Stimulated activated CD8-positive, alpha-beta memory T cell treated with anti-CD3 and anti-CD28 coated beads, Interleukin-12 subunit alpha, Interleukin-12 subunit beta, amount 100 ng/mL, for 1 hour (primary cell): ENCODE measurements around the gene DMRT3.

Experiments
- DNase-seq: peaks from one replicate; pipeline ENCODE4 v3.0.0-alpha.2; 2020; ENCODE audit warnings: low read depth

DMRT3 gene, protein sequence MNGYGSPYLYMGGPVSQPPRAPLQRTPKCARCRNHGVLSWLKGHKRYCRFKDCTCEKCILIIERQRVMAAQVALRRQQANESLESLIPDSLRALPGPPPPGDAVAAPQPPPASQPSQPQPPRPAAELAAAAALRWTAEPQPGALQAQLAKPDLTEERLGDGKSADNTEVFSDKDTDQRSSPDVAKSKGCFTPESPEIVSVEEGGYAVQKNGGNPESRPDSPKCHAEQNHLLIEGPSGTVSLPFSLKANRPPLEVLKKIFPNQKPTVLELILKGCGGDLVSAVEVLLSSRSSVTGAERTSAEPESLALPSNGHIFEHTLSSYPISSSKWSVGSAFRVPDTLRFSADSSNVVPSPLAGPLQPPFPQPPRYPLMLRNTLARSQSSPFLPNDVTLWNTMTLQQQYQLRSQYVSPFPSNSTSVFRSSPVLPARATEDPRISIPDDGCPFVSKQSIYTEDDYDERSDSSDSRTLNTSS

DNA sequence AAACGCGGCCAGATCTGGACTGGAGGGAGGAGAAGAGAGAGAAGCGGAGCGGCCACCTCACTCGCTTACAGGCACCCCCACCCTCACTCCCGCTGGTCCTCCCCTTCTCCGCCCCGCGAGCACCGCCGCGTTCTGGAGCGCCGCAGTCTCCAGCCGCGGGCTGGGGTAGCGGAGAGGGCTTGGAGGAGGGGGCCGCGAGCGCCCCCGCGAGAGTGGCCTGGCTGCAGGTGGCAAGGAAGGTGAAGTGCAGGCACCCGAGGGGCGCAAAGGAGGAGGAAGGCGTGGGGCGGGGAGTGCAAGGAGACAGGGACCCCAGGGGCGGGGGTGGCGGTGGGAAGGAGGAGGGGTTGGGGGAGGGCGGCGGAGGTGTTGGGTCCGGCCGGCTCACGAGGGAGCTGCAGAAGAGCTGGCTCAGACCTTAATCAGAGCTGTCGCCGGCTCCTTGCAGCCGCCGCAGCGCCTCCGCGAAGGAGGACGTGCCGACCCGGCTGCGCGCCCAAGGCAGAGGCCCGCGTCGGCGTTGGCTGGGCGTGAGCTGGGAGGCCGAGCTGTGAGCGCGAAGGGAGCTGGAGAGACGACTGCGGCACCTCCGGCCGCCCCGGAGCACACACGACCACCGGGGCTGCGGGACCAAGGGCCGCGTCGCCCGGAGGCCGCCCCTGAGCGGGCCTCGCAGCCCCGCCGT, at the start of gene DMRT3:
Gene DMRT3, plus strand, starts transcription at position 398 of the 685 bp plus-strand sequence. CDS start 347 bp downstream, outside the sequence.
- no peak for DNase-seq

DNA sequence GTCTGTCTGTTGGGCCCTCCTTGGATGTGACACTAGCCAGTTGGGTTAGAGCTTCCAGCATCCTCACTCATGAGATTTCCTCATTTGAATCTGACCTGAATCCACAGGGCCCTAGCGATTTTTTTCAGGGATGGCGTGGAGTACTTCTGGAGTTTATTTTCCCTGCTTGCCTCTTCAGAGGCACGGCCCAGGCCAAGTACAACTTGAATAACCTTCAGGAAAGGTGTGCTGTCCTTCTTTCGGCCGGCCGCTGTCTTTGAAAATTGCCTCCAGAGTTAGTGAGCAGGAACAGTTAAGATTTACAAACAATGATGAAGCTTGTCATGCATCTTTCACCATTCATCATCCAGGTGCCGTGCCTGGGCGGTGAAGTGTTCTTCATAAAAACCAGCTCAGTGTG, 49.5 kb upstream of the DMRT3 start:
- DNase-seq: no peak

DNA sequence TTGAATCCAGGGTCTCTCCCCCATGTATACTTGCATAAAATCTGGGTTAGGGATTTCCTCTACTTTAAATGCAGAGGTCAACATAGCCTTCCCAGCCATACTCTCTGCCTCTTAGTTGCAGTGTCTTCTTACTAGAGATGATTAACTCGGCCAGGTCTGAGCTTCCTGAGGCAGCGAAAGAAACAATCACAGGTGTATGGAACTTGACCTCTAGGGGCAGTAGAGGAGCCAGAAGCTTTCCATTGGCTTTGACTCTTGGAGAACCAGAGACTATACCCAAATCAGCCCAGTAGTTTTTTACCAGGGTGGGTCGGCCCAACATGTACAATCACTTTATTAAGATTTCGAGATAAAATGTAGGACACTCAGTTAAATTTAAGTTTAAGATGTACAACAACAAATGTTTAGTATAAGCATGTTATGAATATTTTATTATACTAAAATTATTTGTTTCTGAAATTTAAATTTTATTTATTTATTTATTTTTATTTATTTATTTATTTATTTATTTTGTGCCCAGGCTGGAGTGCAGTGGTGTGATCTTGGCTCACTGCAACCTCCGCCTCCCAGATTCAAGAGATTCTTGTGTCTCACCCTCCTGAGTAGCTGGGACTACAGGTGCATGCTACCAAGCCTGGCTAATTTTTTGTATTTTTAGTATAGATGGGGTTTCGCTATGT, 48.0 kb upstream of the DMRT3 start:
- DNase-seq: no peak

DNA sequence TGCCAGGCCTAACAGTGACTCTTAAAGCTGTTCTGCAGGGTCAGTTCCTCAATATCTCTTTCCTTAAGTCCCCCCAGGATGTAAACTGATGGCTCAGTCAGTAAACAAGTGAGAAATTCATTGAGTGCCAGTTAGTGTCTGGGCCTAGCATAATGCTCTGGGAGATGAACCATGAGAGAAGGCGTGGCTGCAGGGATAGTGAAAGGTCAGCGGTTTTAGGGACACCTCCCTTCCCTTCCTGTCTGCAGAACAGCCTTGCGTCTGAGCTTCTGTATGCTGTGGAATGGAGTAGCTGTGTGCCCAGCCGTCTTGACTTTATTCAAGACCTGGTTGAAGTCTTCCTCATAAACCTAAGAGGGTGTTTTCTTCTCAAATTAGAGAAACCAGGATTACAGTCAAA, 46.7 kb upstream of the DMRT3 start:
- DNase-seq: no peak

DNA sequence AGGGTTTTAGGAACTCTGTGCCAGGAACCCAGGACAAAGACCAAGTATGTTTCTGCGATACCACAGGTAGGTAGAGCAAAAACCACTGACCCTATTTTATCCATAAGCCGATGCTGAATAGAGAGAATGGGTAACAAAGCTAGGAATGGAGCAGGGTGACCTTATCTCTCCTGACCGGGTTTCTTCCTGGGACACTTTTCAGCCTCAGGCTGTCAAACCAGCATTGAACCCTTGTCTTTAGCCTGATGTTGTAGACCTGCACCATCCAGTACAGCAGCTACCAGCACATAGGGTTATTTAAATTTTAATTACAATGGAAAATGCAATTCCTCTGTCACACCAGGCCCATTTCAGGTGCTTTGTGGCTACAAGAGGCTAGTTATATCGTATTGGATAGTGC, 43.1 kb upstream of the DMRT3 start:
- no peak for DNase-seq

DNA sequence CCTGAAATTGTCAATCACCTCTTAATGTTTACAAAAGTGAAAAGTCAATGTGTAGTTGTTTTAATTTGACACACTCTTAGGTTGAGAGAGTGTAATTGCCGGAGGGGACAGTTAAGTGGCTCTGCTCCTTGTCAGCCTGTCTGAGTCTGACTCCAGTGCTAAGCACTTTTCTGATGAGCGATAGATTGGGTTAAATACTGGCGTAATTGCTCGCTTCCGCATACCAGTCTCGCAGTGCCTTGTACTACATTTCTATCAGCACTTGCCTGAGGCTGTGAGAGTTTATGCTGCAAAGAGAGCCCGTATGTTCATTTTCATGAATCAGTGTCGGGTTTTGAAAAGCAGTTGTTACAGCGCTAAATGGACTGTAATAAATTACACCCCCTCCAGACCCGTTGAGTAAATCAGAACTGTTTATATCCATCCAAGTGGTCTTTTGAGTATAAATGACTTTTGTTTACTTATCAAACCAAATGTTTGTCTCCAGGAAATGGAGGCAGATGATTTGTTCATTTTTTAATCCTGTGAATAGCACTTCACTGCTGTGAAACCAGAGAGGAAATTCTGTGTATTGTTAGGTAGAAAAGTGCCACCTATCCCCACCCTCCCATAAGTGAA, 41.0 kb upstream of the DMRT3 start:
- DNase-seq: no peak

DNA sequence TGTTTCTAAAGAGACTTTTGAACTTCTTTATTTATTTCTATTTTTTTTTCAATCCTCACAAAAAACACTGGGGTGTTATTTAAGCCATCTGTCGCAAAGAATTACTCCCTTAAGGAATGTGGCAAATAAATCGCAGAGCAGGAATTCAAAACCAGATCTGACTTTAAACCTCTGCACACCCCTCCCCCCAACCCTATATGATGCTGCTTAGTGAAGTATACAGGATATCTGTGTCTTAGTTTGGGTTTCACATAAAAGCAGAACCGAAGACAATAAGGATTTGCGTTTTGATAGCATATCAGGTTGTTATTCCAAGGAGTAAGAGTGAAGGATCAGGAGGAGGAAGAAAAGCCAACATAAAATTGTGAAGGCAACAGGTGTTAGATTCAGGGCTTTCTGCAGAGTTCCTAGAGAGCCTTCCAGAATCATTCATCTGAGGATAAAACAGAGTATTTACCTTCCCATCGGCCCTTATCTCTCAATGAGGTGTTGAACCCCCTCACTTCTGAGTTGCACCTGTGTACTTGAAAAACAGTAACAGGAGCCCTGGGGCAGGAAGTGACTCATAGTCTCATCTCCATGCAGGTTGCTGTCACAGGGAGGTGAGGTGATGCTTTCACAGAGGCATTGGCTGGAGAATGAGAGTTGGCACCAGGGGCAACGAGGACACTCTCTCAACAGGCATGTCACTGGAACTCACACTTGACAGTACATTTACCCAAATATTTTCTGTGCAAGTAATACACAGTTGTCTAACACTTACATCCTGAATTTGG, 33.5 kb upstream of the DMRT3 start:
- no peak for DNase-seq

DNA sequence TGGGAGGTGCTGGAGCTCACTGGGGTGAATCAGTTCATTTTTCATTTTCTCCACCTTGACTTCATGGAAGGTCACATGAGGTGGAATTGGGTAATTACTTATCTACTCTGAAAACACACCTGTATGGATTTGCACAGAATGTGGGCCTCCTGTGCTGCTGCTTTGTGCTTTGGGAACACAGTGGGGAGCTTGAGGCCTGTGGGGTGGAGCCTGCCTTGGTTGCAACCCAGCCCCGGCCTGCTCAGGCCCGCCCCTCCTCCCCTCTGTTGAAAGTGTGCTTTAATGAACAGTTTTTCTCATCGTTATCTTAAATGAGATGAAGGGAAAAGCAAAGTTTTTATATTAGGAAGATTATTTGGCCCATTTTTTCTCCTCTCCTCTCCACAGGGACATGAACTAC, 28.5 kb upstream of the DMRT3 start:
- no peak for DNase-seq

DNA sequence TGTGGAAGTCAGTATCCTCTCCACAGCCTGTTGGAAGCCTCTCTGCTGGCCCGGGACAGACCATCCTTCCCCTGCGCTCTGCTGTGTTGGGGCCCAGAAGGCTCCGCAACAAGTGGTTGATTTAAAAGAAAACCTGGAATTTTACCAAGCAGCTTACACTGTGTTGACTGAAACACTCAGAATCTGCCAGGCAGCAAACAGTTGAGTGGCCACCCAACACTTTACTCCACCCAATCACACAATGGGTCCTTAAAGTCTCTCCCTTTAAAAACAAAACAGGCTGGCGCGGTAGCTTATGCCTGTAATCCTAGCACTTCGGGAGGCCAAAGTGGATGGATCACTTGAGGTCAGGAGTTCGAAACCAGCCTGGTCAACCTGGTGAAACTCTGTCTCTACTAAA, 28.0 kb upstream of the DMRT3 start:
- no peak for DNase-seq

DNA sequence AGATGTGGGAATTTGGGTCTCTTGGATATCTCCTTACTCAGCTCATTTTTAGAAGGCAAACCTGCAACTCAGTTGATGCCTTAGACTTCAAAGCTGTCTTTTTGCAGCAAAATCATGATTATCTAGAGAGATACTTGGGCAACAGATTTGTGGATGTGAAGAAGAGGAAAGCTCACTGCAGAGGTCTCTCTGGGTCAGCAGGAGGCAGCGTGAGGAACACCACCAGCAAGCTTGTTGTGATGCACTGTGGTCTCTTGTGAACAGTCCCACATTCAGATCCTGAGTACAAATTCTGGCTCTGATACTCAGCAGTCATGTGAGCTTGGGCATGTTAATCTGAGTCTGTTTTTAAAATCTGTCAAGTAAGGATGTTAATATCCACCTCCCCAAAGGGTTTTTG, 26.3 kb upstream of the DMRT3 start:
- DNase-seq: no peak

DNA sequence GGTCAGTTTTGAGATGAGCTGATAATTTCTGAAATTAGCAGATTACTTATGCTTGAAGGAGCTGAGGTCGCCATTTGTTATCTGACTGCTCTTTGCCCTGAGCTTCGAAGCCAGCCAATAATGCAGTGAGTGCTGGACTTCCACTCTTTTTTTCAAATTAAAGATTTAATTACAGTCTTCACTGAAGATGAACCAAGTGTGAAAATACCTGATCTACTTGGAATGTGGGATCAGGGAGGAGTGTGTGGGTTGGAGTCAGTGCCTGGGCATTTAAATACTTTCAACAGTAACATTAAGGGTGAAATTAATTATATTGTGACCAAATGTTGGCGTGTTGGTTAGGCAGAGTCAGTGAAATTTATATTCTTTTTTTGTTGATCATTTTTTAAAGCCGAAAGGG, 23.9 kb upstream of the DMRT3 start:
- DNase-seq: no peak

DNA sequence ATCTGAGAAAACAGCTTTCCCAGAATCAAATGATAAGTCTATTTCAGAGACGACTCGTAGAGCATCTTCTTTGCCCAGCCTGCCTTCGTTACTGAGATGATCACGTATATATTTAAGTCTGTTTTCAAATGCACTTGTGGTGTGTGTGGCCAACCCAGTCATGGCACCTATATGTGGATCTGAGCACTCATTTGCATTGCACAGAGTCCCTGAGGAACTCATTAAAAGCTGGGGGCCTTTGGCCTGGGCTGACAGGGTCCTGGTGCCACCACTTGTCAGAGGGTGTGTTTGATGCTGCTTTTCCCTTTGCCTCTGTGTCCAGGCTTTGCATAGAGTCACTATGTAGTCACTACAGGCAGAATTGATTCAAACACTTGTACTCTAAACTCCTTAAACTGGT, 17.4 kb upstream of the DMRT3 start:
- no peak for DNase-seq

DNA sequence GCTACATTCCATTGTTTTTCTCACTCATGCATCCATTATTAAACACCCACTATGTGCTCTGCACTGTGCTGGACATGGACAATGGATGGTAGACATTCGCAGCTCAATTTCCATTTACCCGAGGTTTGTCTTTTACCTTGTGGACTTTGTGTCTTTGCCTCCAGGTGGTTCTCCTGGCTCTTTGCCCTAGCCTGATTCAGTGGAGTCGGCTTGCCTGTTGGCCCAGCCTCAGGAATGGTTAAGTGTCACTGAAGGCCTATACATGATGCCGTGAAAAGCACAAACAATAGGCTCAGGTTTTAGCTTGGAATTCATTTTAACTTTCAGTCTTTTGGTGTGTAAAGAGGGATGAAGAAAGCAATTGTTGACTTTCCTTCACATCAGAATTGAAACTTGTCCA, 16.5 kb upstream of the DMRT3 start:
- DNase-seq: no peak

DNA sequence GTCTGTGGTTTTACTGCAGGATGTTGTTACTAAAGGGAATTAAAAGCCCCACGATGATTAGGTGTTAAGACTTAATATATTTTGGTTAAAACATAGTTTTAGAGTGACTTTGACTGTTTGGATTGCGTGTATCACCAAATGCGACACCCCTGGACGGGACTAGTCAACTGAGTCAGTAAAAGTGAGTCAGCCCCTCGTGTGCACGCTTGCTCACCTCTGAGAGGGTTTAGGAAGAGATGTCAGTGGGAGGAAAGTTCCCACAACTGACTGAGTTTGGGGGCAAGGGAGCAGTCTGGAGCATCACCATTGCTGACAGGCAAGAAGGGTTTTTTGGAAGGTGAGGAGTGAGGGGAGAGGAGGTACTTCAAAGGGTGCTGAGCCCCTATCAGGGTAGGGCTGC, 14.4 kb upstream of the DMRT3 start:
- no peak for DNase-seq

DNA sequence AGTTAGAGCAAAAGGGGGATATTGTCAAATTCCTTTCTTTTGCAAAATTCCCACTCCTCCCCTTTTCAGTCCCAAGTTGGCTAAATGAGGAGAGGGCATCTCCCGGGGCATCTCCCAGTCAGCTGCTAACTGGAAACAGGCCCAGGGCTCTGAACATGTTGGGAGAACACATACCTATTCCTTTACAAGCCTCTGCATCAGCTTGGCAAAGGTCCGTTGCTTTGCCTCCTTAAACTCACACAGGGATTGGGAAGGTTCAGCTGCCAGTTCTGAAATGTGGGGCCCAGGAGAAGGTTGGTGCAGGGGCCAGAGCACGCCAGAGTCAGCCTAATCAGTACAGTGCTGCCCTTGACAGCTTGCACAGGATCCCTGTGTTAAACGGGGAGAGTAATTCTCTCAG, 11.0 kb upstream of the DMRT3 start:
- DNase-seq: no peak

DNA sequence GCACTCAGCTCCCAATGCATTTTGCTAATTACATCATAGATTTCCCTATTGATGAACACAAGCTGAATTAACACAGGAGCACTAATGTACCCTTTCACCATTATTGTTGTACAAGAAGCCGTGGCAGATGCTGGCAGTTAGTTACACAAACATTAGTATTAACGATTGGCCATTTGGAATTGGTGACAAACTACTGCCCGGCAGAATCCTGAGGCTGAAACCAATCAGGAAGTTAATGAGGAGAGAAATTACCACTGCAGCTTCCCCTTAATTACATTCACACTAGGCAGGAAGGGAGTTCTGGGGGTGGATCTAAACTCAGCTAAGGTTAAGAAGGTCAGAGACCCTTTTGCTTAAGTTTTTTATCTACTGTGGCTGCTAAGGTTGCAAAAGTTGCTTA, 9.6 kb upstream of the DMRT3 start:
- DNase-seq: no peak

DNA sequence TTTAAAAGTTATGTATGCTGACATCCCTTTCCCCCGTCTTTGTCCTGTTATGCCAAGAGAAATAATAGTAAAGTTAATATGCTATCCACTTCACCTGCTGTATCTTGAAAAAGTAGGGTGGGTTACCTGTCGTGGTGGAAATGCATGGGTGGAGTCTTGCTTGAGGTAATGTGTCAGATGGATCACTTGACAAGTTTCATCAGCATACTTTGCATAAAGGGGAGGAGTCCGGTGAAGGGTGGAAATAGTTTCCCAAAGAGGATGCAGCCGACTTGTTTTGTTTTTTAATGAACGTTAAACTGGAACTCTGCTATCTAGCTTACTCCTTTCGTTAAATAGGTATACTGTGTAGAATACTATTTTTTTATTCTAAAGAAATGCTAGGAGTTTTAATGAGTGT, 9.0 kb upstream of the DMRT3 start:
- no peak for DNase-seq

DNA sequence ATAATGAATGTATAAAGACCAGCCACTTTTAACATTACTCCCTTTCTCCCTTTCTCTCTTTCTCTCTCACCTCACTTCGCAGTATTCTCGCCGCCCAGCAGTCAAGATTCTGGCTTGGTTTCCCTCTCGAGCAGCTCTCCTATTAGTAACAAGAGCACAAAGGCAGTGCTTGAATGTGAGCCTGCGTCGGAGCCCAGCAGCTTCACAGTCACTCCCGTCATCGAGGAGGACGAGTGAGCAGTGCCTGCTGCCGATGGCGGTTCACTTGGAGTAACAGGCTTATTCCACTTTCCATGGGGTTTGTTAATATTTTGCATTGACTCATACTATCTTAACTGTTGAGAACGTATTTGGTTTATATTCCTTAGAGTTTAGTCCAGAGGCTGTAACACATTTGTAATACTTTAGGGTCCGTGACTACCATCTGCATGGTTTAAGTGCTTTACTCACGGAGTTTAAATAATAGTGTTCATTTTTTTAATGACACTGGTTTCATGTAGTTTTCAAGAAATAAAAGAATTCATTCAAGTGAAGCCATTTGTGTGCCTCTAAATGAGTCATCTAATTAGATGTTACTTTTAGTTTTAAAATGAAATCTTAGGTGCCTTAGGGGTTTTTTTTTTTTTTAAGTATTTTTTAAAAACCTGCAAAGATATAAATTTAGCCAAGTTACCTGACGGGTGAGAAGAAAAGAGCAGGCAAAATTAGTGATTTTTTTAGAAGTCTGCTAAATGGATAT, 8.4 kb upstream of the DMRT3 start:
- no peak for DNase-seq

DNA sequence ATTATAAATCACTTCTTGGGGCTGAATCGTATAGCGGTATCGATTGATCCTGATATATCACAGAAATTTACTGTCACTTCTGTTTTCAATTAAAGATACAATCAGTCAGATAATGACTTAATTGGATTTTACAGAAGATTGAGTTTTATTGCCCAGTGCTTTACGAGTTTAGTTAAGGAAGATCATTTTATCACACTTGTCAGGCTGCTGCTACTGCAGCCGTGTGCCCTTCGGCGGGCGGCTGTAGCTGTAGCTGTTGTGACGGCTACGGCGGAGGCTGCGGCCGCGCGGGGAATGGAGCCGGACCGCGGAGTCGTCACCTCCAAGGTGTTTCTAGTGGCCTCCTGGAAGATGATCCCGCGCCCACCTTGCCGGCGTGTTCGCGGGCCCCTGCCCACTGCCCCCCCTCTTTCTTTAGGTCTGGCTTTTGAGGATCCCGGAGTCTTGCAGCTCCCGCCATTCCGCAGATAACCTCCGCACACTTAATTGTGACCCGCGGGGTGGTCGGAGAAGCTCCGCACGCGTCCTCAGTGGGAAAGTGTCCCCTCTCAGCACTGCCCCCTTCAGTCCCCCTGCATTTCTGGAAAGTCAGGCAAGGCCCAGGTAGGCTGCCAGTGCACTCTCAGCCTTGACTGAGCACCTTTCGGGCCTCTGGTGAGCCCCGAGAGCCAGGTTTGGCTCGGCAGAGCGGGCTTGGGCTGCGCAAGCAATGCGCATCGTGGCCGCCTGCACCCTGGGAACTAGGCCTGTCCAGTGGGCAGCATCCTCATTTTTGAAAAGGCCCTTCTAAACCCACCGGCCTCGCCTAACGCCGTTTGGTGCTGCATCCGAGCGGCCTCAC, 6.9 kb upstream of the DMRT3 start:
- no peak for DNase-seq
